ENCODE measurements around the gene DUXA. TPM values are rescaled to one million over a fixed set of nuclear protein-coding genes. Genes with fewer than 3 reads are reported as not detected.
"Not testable (repeated sequence)": the region's sequence is repeated elsewhere in the genome, so short reads cannot be mapped to it uniquely, and the experiment has no call there.

The DUXA gene
- total RNA-seq (ENCODE audit: unreplicated experiment) = not detected
- long read RNA-seq = 0 reads

DNA sequence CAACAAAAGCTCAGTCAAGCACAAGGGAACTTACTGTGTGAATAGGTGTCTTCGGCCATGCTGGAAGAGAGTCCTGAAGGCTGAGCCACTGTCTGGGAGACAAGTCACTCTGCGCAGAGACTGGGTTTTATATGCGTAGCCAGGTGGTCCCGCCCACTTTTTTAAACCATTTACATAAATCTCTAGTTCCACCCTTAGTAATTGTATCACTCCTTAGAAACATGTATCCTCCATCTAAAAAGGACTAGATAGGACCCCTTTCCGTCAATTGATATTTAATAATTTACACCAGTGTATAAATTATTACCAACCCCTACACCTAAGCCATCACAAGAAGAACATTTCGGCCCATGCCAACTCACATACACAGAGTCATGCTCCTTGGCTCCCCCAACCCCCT lies at the start of gene DUXA:
Gene DUXA, minus strand, starts transcription at position 101 of the 400 bp plus-strand sequence. Its CDS starts 42 bp downstream, at position 59.
- peaks cover 6% of the 10 kb centered on the region for H3K36me3 Mint-ChIP-seq (ENCODE audit: unreplicated experiment)
- TF ChIP-seq, protein P1, sequence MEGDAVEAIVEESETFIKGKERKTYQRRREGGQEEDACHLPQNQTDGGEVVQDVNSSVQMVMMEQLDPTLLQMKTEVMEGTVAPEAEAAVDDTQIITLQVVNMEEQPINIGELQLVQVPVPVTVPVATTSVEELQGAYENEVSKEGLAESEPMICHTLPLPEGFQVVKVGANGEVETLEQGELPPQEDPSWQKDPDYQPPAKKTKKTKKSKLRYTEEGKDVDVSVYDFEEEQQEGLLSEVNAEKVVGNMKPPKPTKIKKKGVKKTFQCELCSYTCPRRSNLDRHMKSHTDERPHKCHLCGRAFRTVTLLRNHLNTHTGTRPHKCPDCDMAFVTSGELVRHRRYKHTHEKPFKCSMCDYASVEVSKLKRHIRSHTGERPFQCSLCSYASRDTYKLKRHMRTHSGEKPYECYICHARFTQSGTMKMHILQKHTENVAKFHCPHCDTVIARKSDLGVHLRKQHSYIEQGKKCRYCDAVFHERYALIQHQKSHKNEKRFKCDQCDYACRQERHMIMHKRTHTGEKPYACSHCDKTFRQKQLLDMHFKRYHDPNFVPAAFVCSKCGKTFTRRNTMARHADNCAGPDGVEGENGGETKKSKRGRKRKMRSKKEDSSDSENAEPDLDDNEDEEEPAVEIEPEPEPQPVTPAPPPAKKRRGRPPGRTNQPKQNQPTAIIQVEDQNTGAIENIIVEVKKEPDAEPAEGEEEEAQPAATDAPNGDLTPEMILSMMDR (IDR thresholded peaks at IDR 0.05; ENCODE audit: partially characterized antibody, unreplicated experiment) = no peak
- H3K27me3 Mint-ChIP-seq (ENCODE audit: unreplicated experiment) = peaks cover 7% of the 10 kb centered on the region
- H3K9me3 Mint-ChIP-seq (ENCODE audit: unreplicated experiment) = peaks cover 10% of the 10 kb centered on the region
- H3K4me1 Mint-ChIP-seq (ENCODE audit: low read depth, unreplicated experiment) = peaks cover 2% of the 10 kb centered on the region
- DNase-seq = no peak
- H3K27ac Mint-ChIP-seq (ENCODE audit: unreplicated experiment) = no peak within 1 kb of the TSS
- no peak within 1 kb of the TSS for H3K4me3 Mint-ChIP-seq (ENCODE audit: unreplicated experiment)

DNA sequence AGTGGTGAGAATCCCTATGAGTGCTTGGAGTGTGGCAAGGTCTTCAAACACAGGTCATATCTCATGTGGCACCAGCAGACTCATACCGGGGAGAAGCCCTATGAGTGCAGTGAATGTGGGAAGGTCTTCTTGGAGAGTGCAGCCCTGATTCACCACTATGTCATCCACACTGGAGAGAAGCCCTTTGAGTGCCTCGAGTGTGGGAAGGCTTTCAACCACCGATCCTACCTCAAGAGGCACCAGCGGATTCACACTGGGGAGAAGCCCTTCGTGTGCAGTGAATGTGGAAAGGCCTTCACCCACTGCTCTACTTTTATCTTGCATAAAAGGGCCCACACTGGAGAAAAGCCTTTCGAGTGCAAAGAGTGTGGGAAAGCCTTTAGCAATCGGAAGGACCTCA lies 44.8 kb upstream of the DUXA start:
- TF ChIP-seq, protein P1 (IDR thresholded peaks at IDR 0.05; ENCODE audit: partially characterized antibody, unreplicated experiment) = no peak
- Mint-ChIP-seq H3K9me3 (ENCODE audit: unreplicated experiment) (no peaks in the 10 kb centered on the region), H3K4me3 (ENCODE audit: unreplicated experiment) (no peak overlapping the region), H3K27me3 (ENCODE audit: unreplicated experiment) (no peaks in the 10 kb centered on the region), H3K36me3 (ENCODE audit: unreplicated experiment) (no peaks in the 10 kb centered on the region), H3K27ac (ENCODE audit: unreplicated experiment) (no peak overlapping the region), H3K4me1 (ENCODE audit: low read depth, unreplicated experiment) (no peaks in the 10 kb centered on the region)
- no peak for DNase-seq

DNA sequence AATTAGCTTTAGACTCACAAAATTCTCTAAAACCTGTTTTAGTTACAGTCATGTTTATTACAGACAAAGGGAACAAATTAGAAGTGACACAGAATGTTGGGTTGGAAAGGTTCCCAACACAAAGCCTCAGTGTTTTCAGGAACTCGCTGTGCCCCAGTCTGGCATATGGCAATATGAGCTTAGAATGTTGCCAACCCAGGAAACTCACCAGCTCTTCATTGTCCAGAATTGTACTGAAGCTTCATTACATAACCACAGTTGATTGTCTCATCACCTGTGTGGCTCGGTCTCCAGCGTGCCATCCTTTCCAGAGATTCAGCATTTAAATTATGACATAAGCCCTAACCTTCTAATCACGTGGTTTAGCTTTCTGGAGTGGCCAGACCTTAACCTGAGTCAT lies 43.1 kb upstream of the DUXA start:
- no peak overlapping the region for H3K27ac Mint-ChIP-seq (ENCODE audit: unreplicated experiment)
- H3K36me3 Mint-ChIP-seq (ENCODE audit: unreplicated experiment) = no peaks in the 10 kb centered on the region
- no peak for DNase-seq
- H3K9me3 Mint-ChIP-seq (ENCODE audit: unreplicated experiment) = no peaks in the 10 kb centered on the region
- H3K4me3 Mint-ChIP-seq (ENCODE audit: unreplicated experiment) = no peak overlapping the region
- H3K27me3 Mint-ChIP-seq (ENCODE audit: unreplicated experiment) = no peaks in the 10 kb centered on the region
- TF ChIP-seq, protein P1 (IDR thresholded peaks at IDR 0.05; ENCODE audit: partially characterized antibody, unreplicated experiment) = no peak
- H3K4me1 Mint-ChIP-seq (ENCODE audit: low read depth, unreplicated experiment) = no peaks in the 10 kb centered on the region

DNA sequence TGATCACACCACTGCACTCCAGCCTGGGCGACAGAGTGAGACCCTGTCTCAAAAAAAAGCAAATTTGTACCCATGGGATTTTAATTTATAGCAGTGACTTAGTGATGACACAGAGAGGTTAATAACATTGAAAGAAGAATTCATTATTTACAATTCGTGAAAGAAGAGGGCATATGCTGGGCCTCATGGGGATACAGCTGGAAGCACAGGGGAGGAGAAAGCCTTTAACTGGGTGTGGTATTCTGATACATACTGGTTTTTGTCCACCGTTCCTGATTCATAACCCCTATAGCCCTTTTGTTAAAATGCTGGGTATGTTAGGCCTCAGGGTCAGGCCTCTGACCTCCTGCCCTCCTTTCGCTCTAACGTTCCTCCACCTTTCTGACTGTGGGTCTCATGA lies 34.9 kb upstream of the DUXA start:
- no peak for DNase-seq
- Mint-ChIP-seq H3K9me3 (ENCODE audit: unreplicated experiment) (no peaks in the 10 kb centered on the region), H3K27ac (ENCODE audit: unreplicated experiment) (no peak overlapping the region), H3K4me1 (ENCODE audit: low read depth, unreplicated experiment) (peaks cover 2% of the 10 kb centered on the region), H3K27me3 (ENCODE audit: unreplicated experiment) (no peaks in the 10 kb centered on the region), H3K4me3 (ENCODE audit: unreplicated experiment) (no peak overlapping the region), H3K36me3 (ENCODE audit: unreplicated experiment) (peaks cover 6% of the 10 kb centered on the region)
- TF ChIP-seq, protein P1 (IDR thresholded peaks at IDR 0.05; ENCODE audit: partially characterized antibody, unreplicated experiment) = no peak

DNA sequence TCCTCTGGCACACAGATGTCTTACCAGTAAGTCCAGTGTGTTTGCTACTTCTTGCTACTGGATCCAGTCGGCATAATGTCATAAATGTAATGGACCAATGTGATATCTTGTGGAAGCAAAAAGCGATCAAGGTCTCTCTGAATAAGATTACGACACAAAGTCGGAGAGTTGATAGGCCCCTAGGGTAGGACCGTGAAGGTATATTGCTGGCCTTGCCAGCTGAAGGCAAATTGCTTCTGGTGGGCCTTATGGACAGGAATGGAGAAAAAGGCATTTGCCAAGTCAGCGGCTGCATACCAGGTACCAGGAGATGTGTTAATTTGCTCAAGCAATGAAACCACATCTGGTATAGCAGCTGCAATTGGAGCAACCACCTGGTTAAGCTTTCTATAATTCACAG lies 30.6 kb upstream of the DUXA start:
- peaks cover 19% of the 10 kb centered on the region for H3K36me3 Mint-ChIP-seq (ENCODE audit: unreplicated experiment)

More for the DNA sequence above, 30.6 kb upstream of the DUXA start:
- H3K27me3 Mint-ChIP-seq (ENCODE audit: unreplicated experiment); H3K27ac Mint-ChIP-seq (ENCODE audit: unreplicated experiment); H3K4me1 Mint-ChIP-seq (ENCODE audit: low read depth, unreplicated experiment); H3K4me3 Mint-ChIP-seq (ENCODE audit: unreplicated experiment); H3K9me3 Mint-ChIP-seq (ENCODE audit: unreplicated experiment); DNase-seq: not testable (repeated sequence)

All from glutamatergic neuron (in vitro differentiated cells).